Measurements from ENCODE around the gene ACTR8. TPM values are rescaled to one million over a fixed set of nuclear protein-coding genes. Genes with fewer than 3 reads are reported as not detected.

Gene ACTR8
- total and polyA plus RNA-seq, 5 donors from 2014 or later = 18.5 to 35.8 (median 20.0) TPM

DNA sequence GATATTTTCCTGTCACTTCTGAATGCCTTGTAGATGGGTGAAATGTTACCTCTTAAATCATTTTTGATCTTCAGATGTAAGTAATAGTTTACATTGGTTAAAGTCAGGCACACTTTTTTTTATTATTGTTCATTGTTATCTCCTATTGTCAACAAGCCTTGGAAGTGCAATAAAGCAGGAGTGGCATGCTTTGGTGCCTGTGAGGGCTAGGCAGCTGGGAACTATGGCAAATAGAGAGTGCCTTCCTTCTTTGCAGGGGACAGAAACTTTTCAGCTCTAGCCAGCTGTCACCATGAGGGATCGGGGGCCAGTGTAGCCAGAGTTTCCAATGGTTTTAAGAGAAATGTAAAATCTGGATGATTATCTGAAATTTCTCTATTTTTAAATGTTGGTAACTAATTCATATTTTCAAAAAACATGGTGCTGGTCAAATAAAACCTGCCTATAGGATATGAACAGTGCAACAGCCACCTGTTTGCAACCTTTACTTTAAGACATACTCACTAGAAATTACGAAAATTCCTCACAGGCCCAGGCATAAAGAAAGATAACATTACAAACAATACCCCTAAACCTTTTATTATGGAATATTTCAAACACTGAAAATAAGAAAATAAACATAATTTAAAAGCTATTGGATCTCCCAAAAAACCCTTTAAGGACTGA, 18.8 kb upstream of the ACTR8 start:
- Histone ChIP-seq H3K36me3 (ENCODE audit: control insufficient read depth, insufficient read depth, low read length) (no peaks in the 10 kb centered on the region), H3K4me3 (ENCODE audit: low read depth, low read length) (no peak overlapping the region), H3K4me1 (ENCODE audit: control insufficient read depth, insufficient read depth, low read length, poor library complexity, severe bottlenecking) (no peaks in the 10 kb centered on the region), H3K27me3 (ENCODE audit: control insufficient read depth, insufficient read depth, low read length) (peaks cover 30% of the 10 kb centered on the region), H3K27ac (ENCODE audit: insufficient read depth, low read length, poor library complexity, severe bottlenecking) (no peak overlapping the region), H3K9me3 (ENCODE audit: control insufficient read depth in 2 of 2, low read length in 2 of 2) (no peaks in the 10 kb centered on the region)
- ATAC-seq (ENCODE audit: low read depth in 2 of 2) = no peak
- Mint-ChIP-seq H3K27ac (no peak overlapping the region), H3K9me3 (peaks cover 0 to 6% (median 0%) of the 10 kb centered on the region in 7 donors), H3K4me3 (no peak overlapping the region), H3K4me1 (no peaks in the 10 kb centered on the region), H3K27me3 (peaks cover 68% of the 10 kb centered on the region), H3K36me3 (no peaks in the 10 kb centered on the region)
- no peak for DNase-seq

DNA sequence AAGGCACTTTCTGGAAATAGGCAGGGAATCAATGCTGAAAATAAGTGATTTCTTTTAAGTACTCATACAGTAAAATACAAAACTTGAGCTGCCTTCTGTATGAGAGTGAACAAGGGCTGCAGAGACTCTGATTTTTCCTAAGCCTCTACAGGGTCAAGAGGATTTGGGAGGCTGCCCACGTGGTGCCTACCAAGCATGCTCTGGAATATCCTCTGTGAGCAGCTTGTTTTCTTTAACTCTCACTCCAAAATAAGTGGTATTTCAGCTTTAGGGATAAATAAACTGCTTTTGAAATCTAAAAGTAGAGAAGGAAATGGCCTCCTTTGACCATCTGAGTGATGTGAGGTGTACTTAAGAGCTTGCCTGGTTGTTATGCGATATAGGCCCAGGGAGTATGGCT, 17.8 kb upstream of the ACTR8 start:
- H3K27ac Mint-ChIP-seq = no peak overlapping the region

GRCh38 chr3:53892286-53892637, 10.3 kb upstream of the ACTR8 start:
- Mint-ChIP-seq H3K4me3 (peak overlapping the region; percentile 96 to 99 (median 97)), H3K4me1 (peaks cover 30 to 49% (median 41%) of the 10 kb centered on the region in 4 donors), H3K27me3 (peaks cover 15% of the 10 kb centered on the region), H3K36me3 (peaks cover 18% of the 10 kb centered on the region), H3K9me3 (peaks cover 0 to 4% (median 0%) of the 10 kb centered on the region in 7 donors), H3K27ac (peak overlapping the region; percentile 99 to 100 (median 100))
- H3K27me3 ChIP-seq (ENCODE audit: control insufficient read depth, insufficient read depth, low read length) = peaks cover 18% of the 10 kb centered on the region
- ATAC-seq (ENCODE audit: low read depth in 2 of 2) = no peak
- peaks cover 9% of the 10 kb centered on the region for H3K36me3 ChIP-seq (ENCODE audit: control insufficient read depth, insufficient read depth, low read length)
- H3K4me3 ChIP-seq (ENCODE audit: low read depth, low read length) = peak overlapping the region; percentile 86
- peaks cover 25% of the 10 kb centered on the region for H3K4me1 ChIP-seq (ENCODE audit: control insufficient read depth, insufficient read depth, low read length, poor library complexity, severe bottlenecking)
- DNase-seq = no peak
- peak overlapping the region; percentile 99 for H3K27ac ChIP-seq (ENCODE audit: insufficient read depth, low read length, poor library complexity, severe bottlenecking)
- H3K9me3 ChIP-seq (ENCODE audit: control insufficient read depth in 2 of 2, low read length in 2 of 2) = no peaks in the 10 kb centered on the region

More for the DNA sequence above, 17.8 kb upstream of the ACTR8 start:
- Histone ChIP-seq H3K27me3 (ENCODE audit: control insufficient read depth, insufficient read depth, low read length) (peaks cover 32% of the 10 kb centered on the region), H3K4me3 (ENCODE audit: low read depth, low read length) (no peak overlapping the region), H3K36me3 (ENCODE audit: control insufficient read depth, insufficient read depth, low read length) (no peaks in the 10 kb centered on the region), H3K9me3 (ENCODE audit: control insufficient read depth in 2 of 2, low read length in 2 of 2) (no peaks in the 10 kb centered on the region), H3K27ac (ENCODE audit: insufficient read depth, low read length, poor library complexity, severe bottlenecking) (no peak overlapping the region), H3K4me1 (ENCODE audit: control insufficient read depth, insufficient read depth, low read length, poor library complexity, severe bottlenecking) (no peaks in the 10 kb centered on the region)
- ATAC-seq (ENCODE audit: low read depth in 2 of 2) (no peak), DNase-seq (no peak)
- H3K4me3 Mint-ChIP-seq = no peak overlapping the region
- H3K36me3 Mint-ChIP-seq = no peaks in the 10 kb centered on the region
- no peaks in the 10 kb centered on the region for H3K4me1 Mint-ChIP-seq
- peaks cover 0 to under 1% (median 0%) of the 10 kb centered on the region in 7 donors for H3K9me3 Mint-ChIP-seq
- H3K27me3 Mint-ChIP-seq = peaks cover 60% of the 10 kb centered on the region

GRCh38 chr3:53891497-53892285, 9.7 kb upstream of the ACTR8 start, which contains the start of gene SELENOK:
Gene SELENOK (minus strand): TSS chr3:53891859.
- H3K4me3 ChIP-seq (ENCODE audit: low read depth, low read length) = peak within 1 kb of the TSS; percentile 91
- Mint-ChIP-seq H3K4me1 (peaks cover 30 to 51% (median 44%) of the 10 kb centered on the region in 4 donors), H3K27ac (peak within 1 kb of the TSS; percentile 99 to 100 (median 100)), H3K9me3 (peaks cover 0 to 4% (median 0%) of the 10 kb centered on the region in 7 donors), H3K36me3 (peaks cover 22% of the 10 kb centered on the region), H3K27me3 (peaks cover 11% of the 10 kb centered on the region), H3K4me3 (peak within 1 kb of the TSS; percentile 96 to 99 (median 97))
- ATAC-seq (ENCODE audit: low read depth in 2 of 2) (peak; percentile 95 to 98), DNase-seq (peak; percentile 97 to 100 (median 98))
- peaks cover 25% of the 10 kb centered on the region for H3K4me1 ChIP-seq (ENCODE audit: control insufficient read depth, insufficient read depth, low read length, poor library complexity, severe bottlenecking)
- peak within 1 kb of the TSS; percentile 99 for H3K27ac ChIP-seq (ENCODE audit: insufficient read depth, low read length, poor library complexity, severe bottlenecking)
- H3K9me3 ChIP-seq (ENCODE audit: control insufficient read depth in 2 of 2, low read length in 2 of 2) = no peaks in the 10 kb centered on the region
- peaks cover 12% of the 10 kb centered on the region for H3K27me3 ChIP-seq (ENCODE audit: control insufficient read depth, insufficient read depth, low read length)
- H3K36me3 ChIP-seq (ENCODE audit: control insufficient read depth, insufficient read depth, low read length) = peaks cover 14% of the 10 kb centered on the region

DNA sequence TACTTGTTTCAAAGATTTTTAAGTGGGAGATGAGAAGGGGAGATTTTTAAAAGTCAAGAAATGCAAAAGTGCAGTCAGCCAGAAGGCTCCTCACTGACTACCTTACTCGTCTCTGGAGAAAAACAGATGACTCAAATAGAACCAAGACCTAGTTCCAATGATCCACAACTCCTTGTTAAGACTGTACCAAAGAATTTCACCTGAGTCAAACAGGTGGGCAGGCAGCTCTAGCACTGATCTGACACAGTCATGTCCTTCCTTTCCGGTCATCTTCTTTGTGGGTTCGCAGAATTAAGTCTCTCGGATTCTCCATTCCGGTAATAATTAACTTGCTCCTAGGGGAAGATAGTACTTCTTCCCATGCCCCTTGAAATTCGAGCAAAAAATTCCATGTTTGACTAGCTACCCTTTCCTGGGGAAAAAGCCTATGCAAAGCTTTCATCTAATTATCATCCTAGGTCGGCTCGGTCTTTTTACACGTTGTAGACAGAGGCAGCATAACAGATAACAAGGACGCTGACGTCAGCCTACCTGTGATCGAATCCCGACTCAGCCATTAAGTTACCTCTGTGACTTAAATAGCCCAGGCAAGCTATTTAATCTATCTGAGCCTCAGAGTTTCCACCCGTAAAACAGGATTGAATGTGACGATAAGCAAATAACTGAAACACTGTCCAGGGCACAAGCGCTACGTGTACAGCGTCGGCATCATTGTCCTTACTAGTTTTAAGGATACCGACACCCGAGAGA, 8.9 kb upstream of the ACTR8 start:
- H3K9me3 ChIP-seq (ENCODE audit: control insufficient read depth in 2 of 2, low read length in 2 of 2) = no peaks in the 10 kb centered on the region
- Mint-ChIP-seq H3K36me3 (peaks cover 22% of the 10 kb centered on the region), H3K4me1 (peaks cover 30 to 51% (median 44%) of the 10 kb centered on the region in 4 donors), H3K9me3 (peaks cover 0 to 4% (median 0%) of the 10 kb centered on the region in 7 donors), H3K4me3 (peak overlapping the region; percentile 96 to 99 (median 97)), H3K27me3 (peaks cover 5% of the 10 kb centered on the region), H3K27ac (peak overlapping the region; percentile 77 to 100 (median 100))
- peak overlapping the region; percentile 91 for H3K4me3 ChIP-seq (ENCODE audit: low read depth, low read length)
- ATAC-seq (ENCODE audit: low read depth in 2 of 2) (peak; percentile 24), DNase-seq (peak; percentile 63 to 82 (median 75))
- H3K27ac ChIP-seq (ENCODE audit: insufficient read depth, low read length, poor library complexity, severe bottlenecking) = peak overlapping the region; percentile 99
- H3K27me3 ChIP-seq (ENCODE audit: control insufficient read depth, insufficient read depth, low read length) = peaks cover 10% of the 10 kb centered on the region
- peaks cover 25% of the 10 kb centered on the region for H3K4me1 ChIP-seq (ENCODE audit: control insufficient read depth, insufficient read depth, low read length, poor library complexity, severe bottlenecking)
- H3K36me3 ChIP-seq (ENCODE audit: control insufficient read depth, insufficient read depth, low read length) = peaks cover 19% of the 10 kb centered on the region

GRCh38 chr3:53888232-53888631, 6.3 kb upstream of the ACTR8 start:
- H3K4me1 ChIP-seq (ENCODE audit: control insufficient read depth, insufficient read depth, low read length, poor library complexity, severe bottlenecking) = peaks cover 25% of the 10 kb centered on the region
- H3K27ac ChIP-seq (ENCODE audit: insufficient read depth, low read length, poor library complexity, severe bottlenecking) = no peak overlapping the region
- peaks cover 38% of the 10 kb centered on the region for H3K36me3 ChIP-seq (ENCODE audit: control insufficient read depth, insufficient read depth, low read length)
- H3K9me3 ChIP-seq (ENCODE audit: control insufficient read depth in 2 of 2, low read length in 2 of 2) = no peaks in the 10 kb centered on the region
- peaks cover 26% of the 10 kb centered on the region for H3K36me3 Mint-ChIP-seq
- H3K4me3 Mint-ChIP-seq = peak overlapping the region in 2 of 4 donors; percentile 55 to 99
- H3K4me1 Mint-ChIP-seq = peaks cover 30 to 53% (median 44%) of the 10 kb centered on the region in 4 donors
- no peak for ATAC-seq (ENCODE audit: low read depth in 2 of 2)
- H3K4me3 ChIP-seq (ENCODE audit: low read depth, low read length) = no peak overlapping the region
- no peaks in the 10 kb centered on the region for H3K27me3 ChIP-seq (ENCODE audit: control insufficient read depth, insufficient read depth, low read length)
- H3K27me3 Mint-ChIP-seq = no peaks in the 10 kb centered on the region
- peak overlapping the region in 1 of 3 donors; percentile 6 for H3K27ac Mint-ChIP-seq
- peaks cover 0 to 1% (median 0%) of the 10 kb centered on the region in 7 donors for H3K9me3 Mint-ChIP-seq
- DNase-seq = no peak

DNA sequence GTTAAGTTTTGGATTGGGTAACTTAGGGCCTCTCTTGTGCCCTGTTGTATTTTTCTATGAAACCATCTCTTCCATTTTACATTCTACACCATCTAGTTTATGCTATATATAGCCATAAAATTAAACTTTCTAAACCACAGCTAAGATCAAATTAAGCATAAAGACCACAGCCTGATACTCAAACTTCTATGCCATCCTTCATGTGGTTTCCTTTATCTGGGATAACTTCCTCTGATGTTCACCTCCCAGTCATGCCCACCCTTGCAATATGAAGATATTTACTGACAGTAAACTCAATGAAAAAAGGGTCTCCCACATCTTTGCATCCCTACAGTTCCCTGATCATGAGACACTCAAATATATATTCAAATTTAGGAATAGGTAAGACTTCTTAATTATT, 5.5 kb upstream of the ACTR8 start:
- peaks cover 26% of the 10 kb centered on the region for H3K4me1 ChIP-seq (ENCODE audit: control insufficient read depth, insufficient read depth, low read length, poor library complexity, severe bottlenecking)
- ATAC-seq (ENCODE audit: low read depth in 2 of 2) (no peak), DNase-seq (no peak)
- no peak overlapping the region for H3K27ac ChIP-seq (ENCODE audit: insufficient read depth, low read length, poor library complexity, severe bottlenecking)
- Mint-ChIP-seq H3K27me3 (no peaks in the 10 kb centered on the region), H3K4me3 (peak overlapping the region in 2 of 4 donors; percentile 92 to 99), H3K27ac (peak overlapping the region in 1 of 3 donors; percentile 34), H3K36me3 (peaks cover 29% of the 10 kb centered on the region), H3K4me1 (peaks cover 36 to 59% (median 49%) of the 10 kb centered on the region in 4 donors), H3K9me3 (no peaks in the 10 kb centered on the region)
- H3K4me3 ChIP-seq (ENCODE audit: low read depth, low read length) = no peak overlapping the region
- peaks cover 38% of the 10 kb centered on the region for H3K36me3 ChIP-seq (ENCODE audit: control insufficient read depth, insufficient read depth, low read length)
- no peaks in the 10 kb centered on the region for H3K27me3 ChIP-seq (ENCODE audit: control insufficient read depth, insufficient read depth, low read length)
- H3K9me3 ChIP-seq (ENCODE audit: control insufficient read depth in 2 of 2, low read length in 2 of 2) = no peaks in the 10 kb centered on the region

All from CD4-positive, CD25-positive, alpha-beta regulatory T cell (primary cell).